ENCODE measurements around the gene ADGRL3.

ADGRL3 gene

DNA sequence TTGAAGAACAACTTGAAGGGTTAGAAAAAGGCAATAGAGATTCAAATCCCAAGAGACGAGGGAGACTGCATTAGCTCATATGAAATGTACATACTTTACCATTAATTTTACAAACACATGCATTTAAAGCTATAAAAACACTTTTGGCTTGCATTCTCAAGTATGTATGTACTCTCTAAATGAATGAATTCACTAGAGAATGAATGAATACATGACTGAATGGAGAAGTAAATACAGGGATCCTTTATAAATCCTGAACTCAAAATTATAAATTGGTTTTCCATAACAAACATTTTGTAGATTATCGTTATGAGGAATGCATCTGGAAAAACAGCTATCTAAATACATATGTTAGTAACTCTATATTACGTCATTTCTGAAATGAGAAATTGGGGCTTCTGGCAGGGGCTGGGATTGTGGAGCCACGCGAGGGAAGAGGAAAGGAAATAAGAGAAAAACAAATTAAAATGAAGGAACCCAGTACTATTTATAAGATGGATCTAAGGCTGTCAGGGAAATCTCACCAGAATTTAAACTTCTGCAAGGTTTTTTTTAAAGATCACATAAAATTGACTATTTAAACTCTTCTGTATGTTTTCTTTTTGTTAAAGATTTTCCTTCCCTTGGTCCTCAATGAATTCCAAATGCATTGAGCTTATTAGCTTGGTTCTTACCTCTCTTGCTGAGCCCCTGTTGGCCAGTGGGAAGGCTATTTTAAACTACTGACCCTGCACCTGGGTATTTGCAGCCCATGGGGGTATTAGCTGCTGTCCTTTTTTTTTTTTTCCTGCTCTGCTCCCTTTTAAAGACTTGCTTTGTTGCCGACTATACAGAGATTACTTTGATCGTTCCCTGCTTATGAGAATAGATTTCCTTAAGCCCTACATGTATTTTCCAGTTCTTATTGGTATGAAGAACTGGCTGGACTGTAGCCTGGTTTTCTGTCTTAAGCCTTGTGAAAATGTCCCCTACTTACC is 207.8 kb downstream of the ADGRL3 start:
- DNase-seq (ENCODE audit: insufficient read length, low spot score), result no peak
- FAIRE-seq, result no peak

DNA sequence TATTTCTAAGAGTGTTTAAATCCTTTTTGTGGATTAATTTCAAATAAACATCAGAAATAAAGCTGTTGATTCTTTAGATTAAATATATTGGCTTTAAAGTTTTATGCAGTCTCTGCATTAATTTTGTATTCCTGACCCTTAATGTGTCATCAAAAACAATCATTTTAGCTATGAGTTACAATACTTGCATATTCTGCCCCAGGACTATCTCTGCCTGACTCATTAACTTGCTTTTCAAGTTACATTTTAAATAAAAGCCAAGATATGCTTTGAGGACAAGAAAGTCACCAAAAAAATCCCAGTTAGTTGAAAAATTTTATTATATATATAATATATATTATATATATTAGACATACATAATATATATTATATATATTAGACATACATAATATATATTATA is 208.7 kb downstream of the ADGRL3 start:
- DNase-seq (ENCODE audit: insufficient read length, low spot score), result no peak
- FAIRE-seq, result no peak

DNA sequence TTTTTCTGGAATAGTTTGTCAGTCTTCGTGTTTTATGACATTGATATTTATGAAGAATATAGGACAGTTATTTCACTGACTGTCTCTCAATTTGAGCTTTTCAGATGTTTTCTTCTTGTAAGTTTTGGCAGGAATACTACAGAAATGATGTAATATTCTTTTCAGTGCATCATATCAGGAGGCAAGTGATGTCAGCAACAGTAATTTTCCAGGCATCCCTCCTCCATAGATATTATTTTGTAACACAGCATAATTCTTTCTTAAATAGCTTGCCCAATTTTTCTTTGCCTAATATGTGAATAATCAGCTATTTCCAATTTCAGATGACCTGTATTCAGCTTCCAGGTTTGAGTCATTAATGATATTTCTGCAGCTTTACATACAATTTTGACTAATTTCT is 211.1 kb downstream of the ADGRL3 start:
- FAIRE-seq (no peak), DNase-seq (ENCODE audit: insufficient read length, low spot score) (no peak)

DNA sequence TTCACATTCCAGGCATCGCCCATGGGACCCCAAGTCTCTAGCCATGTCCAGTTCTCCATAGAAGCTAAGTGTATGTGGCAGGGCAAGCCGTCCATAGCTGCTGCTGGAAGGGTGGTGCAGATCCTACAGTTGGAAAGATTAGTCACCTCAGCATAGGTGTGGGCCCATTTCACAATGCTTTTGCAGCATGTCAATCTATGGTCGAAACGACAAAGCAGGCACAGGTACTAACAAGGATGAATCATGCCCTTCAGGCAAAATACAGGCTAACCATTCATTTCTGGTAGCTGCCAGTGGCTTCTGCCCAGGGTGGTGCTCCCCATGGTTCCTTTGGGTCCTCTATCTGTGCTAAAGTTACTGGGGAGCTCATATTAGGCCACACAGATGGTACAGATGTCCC is 225.2 kb downstream of the ADGRL3 start:
- DNase-seq (ENCODE audit: insufficient read length, low spot score) (no peak), FAIRE-seq (no peak)

DNA sequence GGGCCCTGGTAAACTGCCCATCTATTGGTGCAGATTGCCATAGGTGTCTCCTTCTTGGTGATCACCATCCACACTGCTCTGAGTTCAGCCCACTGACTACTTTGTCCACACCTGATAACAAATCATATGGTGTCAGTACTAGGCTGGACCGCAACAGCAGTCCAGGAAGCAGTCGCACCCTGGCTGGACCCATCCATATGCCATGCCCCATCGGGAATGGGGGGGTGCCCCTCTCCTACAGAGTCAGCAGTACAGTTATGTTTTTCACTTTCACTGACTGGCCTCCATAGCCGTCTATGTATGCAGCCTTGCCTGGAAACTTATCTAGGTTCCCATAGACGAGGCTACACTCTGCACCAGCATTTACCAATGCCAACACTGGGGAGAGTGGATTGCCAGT is 226.1 kb downstream of the ADGRL3 start:
- DNase-seq (ENCODE audit: insufficient read length, low spot score) (no peak), FAIRE-seq (no peak)

DNA sequence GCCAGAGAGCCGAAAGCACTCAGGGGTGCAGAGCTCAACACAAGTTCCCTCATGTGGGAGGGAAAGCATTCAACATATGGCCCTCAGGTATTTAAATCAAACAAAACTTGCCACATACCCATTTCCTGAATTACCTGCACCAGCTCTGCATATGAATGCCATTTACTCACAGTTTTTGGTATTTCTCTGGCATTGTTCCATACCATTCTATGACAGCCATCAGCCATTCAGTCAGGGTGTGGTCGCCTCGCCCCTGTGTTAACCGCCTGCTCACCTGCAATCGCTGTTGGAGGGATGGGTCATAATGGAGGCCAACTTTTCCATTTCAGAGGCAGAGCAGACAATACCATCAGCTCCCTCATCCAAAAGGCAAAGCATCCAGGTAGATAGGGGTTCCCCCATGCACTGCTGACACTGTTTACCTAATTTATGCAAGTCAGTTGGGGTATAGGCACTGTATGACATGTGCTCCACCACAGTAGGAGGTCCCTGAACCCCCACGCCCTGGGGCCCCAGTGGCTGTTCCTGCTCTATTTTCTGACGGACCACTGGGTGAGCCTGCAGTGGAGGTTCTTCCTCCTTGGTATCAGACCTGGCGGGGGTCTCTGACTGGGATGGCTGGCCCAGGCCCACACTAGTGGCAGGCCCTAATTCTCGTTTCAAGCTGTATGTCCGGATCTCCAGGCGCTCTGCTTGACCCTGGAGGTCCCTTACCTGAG is 227.1 kb downstream of the ADGRL3 start:
- FAIRE-seq (no peak), DNase-seq (ENCODE audit: insufficient read length, low spot score) (no peak)

DNA sequence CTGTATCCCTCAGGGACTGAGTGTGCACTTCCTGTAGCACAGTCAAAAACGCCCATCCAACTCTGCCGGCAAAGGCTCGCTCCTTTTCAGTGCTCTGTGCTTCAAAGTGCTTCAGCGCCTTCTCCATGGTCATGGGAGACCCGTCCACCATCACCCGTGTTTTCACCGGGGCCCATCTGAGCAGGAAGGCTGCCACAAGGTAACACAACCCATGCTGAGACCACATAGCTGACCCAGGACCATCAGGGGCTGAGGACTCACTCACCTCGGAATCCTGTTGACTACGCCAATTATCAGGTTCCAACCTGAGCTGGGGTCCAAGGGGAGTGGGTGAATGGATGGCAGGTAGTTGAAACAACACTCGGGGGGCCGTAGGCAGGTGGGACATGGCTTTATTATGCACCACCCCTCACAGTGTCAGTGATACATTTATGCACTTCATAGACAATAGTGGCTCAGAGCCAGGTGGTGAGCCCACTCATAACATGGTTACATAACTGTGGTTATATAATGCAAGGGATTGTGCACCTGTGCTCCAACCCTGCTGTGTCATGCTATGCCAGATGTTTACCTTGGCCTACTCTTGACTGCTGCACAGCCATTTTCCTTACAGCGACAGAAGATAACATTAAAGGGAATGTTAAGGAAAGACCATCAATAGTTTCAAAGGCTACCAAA is 227.8 kb downstream of the ADGRL3 start:
- FAIRE-seq (no peak), DNase-seq (ENCODE audit: insufficient read length, low spot score) (no peak)

DNA sequence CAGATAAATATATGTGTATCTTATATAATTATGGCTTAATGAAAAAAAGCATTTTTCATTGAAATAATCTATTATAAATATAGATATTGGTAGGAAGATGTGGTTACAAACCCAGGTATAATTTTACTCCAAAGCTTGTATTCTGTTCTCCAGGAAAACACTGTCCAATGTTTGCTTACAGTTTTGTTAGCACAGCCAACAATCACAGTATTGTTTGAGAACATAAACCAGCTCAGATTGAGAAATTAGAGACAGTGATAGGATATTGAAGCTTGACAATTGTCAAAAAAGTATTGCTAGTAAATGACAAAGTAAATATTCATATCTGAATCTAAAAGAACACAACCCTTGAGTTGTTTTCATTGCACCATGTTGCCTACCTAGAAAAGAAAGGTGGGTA is 228.8 kb downstream of the ADGRL3 start:
- DNase-seq (ENCODE audit: insufficient read length, low spot score), result no peak
- FAIRE-seq, result no peak

DNA sequence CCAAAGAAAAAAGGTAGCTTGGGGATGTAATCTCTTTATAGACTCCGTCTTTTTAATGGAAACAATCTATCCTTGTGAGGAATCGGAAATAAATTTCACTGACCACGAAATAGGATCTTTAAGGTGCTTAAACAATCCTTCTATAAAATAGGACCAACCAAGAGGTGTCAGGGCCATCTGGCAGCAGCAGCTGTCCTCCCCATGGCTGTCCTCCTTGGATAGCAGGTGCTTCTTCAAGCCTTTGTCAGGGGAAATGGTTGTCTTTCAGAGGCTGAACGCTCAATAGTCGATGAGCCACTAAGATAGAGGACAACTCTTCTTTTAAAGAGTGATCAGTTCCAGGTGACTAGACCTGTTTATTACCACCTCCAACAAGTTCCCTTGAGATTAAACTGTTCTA is 231.0 kb downstream of the ADGRL3 start:
- DNase-seq (ENCODE audit: insufficient read length, low spot score) (no peak), FAIRE-seq (no peak)

DNA sequence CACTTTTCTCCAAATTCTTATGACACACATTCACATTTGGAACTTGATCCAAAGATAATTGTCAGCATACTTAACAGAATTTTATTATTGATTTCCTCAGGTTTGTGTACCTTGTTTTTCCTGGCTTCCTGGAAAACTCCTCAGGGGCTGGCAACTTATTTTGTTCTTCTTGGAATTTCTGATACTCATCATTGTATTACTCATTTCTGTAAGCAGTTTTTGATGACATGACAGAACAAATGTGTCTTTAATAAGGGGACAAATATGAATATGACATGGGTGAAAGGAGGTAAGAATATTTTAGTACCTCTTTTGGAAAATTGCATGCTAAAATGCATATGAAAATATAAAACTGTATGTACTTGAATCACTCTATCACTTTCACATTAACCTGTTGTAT is 237.8 kb downstream of the ADGRL3 start:
- no peak for FAIRE-seq
- no peak for DNase-seq (ENCODE audit: insufficient read length, low spot score)

DNA sequence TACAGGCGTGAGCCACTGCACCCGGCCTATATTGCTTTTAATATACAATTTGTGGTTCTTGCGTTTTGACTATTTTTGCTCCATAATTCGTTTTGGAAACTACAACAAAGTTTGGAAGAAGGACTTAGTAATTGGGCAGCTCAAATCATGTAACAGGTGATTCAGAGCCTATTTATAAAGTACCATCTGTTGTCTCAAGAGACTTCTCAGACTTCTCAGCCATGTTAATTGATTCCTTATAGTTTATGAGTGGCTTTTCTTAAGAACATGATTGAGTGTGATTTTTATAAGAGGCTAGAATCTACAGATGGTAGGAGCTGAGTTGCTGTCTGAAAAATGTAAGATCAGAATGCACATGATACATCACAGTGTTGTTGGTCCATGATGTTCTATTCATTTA is 240.2 kb downstream of the ADGRL3 start:
- DNase-seq (ENCODE audit: insufficient read length, low spot score) (no peak), FAIRE-seq (no peak)

DNA sequence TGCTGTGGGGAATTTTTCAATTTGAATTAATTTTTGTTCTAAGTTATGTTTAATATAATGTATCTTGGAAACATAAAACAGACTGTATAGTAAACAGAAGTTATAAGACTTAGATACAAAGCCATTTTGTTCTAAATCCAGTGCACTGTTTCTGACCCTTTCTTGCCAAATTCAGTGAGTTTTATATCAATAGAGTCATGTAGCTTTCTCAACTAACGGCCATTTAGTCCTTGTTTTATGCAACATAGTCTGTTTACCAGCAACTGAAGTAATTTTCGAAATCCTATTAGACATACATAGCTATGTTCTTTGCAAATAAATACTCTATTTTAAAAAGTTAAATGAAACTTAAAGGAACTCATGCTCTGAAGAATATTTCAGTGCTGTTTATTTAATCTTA is 242.8 kb downstream of the ADGRL3 start:
- DNase-seq (ENCODE audit: insufficient read length, low spot score) (no peak), FAIRE-seq (no peak)

DNA sequence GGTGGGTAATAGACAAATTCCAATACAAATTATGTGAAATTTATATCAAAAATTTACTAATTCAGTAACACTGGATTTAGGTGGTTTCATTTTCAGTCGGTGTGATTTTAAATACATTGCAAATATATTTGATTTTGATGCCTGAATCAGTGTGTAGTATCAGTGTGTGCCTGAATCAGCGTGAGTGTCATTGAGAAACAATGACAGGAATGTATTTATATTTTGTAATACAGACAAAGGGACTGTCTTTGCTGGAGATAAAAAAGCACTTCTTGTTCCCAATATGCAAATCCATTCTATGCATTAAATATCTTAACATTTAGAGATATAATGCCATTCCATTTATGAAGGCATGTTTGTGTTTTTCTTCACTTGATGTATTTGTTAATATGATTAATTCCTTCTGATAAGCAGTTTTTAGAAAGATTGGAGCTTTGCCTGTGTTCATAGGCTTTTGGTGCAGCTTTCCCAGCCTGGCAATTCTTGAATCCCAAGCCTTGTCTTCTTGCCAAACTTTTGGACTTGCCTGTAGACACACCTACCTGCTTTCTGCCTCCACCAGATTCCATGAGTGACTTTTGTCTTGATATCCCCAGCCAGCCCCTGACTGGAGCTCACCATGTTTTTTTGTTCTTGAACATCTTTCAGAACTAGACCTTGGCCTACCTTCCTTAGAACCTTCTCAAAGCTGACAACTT is 243.8 kb downstream of the ADGRL3 start:
- FAIRE-seq (no peak), DNase-seq (ENCODE audit: insufficient read length, low spot score) (peak; percentile 11)

DNA sequence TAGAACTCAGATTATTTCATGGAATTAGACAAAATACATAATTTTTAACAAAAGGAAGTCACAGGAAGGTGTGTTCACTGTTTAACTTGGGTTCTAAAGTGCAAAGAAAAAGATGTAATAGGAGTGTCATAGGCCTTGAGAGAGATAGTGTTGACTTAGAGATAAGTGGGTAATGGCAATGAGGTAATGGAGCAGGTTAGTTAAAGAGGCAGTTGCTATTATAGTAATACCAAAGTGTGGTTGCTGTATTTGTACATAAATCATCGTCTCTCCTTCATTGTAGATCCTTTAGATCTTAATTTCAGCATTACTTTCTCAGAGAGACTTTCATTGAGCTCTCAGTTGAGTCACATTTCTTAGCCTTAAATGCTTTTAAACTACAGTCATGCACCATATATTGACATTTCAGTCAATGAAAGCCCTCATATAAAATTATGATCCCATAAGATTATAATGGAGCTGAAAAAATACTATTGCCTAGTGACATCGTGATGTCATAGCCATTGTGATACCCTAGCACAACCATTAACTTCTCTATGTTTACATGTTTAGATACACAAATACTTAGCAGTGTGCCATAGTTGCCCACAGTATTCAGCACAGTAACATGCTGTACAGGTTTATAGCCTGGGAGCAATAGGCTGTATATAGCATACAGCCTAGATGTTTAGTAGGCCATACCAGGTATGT is 245.4 kb downstream of the ADGRL3 start:
- DNase-seq (ENCODE audit: insufficient read length, low spot score) (no peak), FAIRE-seq (no peak)

DNA sequence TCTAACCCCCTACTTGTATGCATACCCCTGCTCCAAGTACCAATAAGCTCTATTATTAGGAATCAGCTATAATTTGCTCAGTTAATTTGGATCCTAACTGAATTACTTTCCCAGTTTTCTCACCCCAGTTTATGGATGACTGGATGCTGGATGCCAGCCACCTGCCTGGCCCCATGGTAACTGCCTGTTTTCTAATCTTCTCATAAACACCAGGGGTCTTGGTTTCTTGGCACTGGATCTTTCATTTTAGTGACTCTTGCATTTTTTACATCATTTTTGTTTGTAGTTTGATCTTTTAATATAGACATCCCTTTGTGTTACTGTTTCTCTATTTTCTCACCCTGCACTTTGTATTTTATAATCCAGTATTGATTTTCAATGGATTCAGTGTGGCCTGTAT is 246.8 kb downstream of the ADGRL3 start:
- no peak for FAIRE-seq

DNA sequence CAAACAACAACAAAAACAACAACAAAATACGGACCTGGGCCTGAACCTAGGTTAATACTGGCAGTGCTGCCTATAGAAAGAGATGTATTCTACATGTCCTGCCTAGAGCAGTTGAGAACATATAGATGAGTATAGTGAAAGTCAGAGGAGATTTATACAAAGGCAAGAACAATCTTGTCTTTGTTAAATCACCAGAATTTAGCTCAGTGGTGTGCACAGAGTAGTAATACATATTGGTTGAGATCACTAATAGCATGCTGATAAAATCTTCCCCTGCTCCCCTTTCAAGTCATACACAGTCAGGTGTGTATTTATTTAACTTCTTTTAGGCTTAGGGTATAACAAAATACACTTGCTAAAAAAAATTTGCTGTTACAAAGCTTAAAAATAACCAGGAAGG is 247.8 kb downstream of the ADGRL3 start:
- no peak for DNase-seq (ENCODE audit: insufficient read length, low spot score)
- no peak for FAIRE-seq

More for the DNA sequence above, 246.8 kb downstream of the ADGRL3 start:
- DNase-seq (ENCODE audit: insufficient read length, low spot score), result no peak

DNA sequence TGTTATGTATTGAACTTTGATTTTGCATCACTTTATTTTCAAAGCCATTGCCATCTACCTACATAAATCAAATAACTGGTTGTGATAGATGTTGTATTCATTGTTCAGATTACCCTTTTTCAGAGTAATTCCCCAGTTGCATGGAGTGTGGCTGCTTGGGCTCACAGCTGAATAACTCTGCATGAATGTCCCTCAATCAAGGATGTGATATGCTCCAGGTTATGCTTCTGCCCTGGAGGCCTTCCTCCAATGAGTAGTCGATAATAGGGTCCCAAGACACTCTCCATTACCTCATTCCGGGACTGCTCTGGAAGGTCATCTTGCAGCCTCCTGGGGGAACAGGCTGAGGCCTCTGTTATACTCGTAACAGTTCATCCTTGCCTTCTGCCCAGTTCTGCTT is 251.8 kb downstream of the ADGRL3 start:
- no peak for DNase-seq (ENCODE audit: insufficient read length, low spot score)
- FAIRE-seq, result no peak

DNA sequence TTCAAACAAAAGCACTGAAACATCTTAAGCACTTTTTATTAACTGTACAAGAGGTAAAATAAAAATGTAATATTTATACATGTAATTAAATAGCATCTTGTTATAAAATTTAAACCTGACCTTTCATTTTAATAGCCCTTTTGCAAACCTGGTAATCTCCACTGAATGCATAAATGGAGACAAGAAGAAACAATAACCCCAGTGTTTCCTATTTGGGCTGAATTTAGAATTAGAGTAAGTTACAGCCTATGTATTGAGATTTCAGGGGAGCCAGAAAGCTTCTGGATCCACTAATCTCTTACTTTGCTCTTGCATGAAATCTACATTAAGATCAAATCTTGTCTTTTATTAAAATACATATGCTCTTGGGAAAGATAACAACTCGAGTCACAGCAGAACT is 261.8 kb downstream of the ADGRL3 start:
- no peak for DNase-seq (ENCODE audit: insufficient read length, low spot score)
- FAIRE-seq, result no peak

DNA sequence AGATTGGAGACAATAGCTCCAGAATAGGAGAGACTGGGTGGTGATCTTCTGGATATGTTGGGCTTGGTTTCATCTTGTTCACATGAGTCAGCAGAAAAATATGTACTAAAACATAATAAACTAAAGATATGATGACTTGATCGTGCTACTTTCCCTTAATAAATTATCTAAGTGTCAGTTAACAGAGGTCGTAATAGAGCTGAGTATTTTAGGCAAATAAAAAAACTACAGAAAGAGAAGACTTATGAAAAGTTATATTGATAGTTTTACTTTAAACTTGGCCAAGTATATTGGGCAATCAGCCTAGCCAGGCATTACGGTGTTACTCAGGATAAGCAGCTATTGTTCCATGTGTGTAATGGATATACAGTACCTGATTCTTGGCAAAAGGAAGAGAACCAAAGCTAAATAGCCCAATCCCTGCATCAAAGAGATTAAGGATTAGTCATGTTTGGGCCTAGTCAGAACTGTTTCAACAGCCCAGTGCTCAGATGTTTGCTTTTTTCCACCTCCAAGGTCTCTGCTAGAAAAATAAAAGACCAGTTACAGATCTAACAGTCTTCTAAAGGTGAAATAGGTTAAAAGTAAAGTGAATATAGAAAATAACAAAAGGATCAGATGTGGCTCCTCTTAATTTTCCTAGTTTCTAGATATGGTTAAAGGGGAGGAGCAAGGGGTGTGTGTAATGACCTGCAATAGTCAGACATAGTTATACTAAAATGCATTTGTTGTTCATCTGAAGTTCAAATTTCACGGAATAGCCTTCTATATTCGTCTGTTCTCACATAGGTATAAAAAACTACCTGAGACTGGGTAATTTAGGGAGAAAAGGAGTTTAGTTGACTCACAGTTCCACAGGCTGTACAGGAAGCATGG is 262.6 kb downstream of the ADGRL3 start:
- DNase-seq (ENCODE audit: insufficient read length, low spot score), result peak; percentile 34
- no peak for FAIRE-seq

Measured in HTR-8/SVneo (cell line).